Measurements from ENCODE around the gene KPNA6. TPM values are rescaled to one million over a fixed set of nuclear protein-coding genes. Genes with fewer than 3 reads are reported as not detected.
"Not testable (repeated sequence)": the region's sequence is repeated elsewhere in the genome, so short reads cannot be mapped to it uniquely, and the experiment has no call there.

Gene KPNA6
- total RNA-seq, 1 donor from 2014 or later: 63.6 TPM

- Mint-ChIP-seq H3K36me3 (ENCODE audit: low read depth) (no peaks in the 10 kb centered on the region), H3K27ac (ENCODE audit: unreplicated experiment) (no peak overlapping the region), H3K4me3 (no peak overlapping the region), H3K9me3 (no peaks in the 10 kb centered on the region), H3K27me3 (ENCODE audit: low read depth) (no peaks in the 10 kb centered on the region), H3K4me1 (peaks cover 26% of the 10 kb centered on the region)
- TF ChIP-seq CTCF (conservative IDR thresholded peaks at IDR 0.05): no peak
- no peak for DNase-seq (ENCODE audit: low read depth, low spot score)
These were observed 17.5 kb downstream of the KPNA6 start for GRCh38 chr1:32125313-32125712.

GRCh38 chr1:32126770-32127169 lies 18.9 kb downstream of the KPNA6 start:
- Mint-ChIP-seq H3K27me3 (ENCODE audit: low read depth) (no peaks in the 10 kb centered on the region), H3K27ac (ENCODE audit: unreplicated experiment) (no peak overlapping the region), H3K4me3 (no peak overlapping the region), H3K9me3 (no peaks in the 10 kb centered on the region), H3K36me3 (ENCODE audit: low read depth) (no peaks in the 10 kb centered on the region), H3K4me1 (peaks cover 26% of the 10 kb centered on the region)
- no peak for DNase-seq (ENCODE audit: low read depth, low spot score)
- no peak for TF ChIP-seq CTCF (conservative IDR thresholded peaks at IDR 0.05)

- no peak for DNase-seq (ENCODE audit: low read depth, low spot score)
- Mint-ChIP-seq H3K4me1 (peaks cover 26% of the 10 kb centered on the region), H3K27ac (ENCODE audit: unreplicated experiment) (peak overlapping the region; percentile 12), H3K4me3 (no peak overlapping the region), H3K27me3 (ENCODE audit: low read depth) (no peaks in the 10 kb centered on the region), H3K36me3 (ENCODE audit: low read depth) (no peaks in the 10 kb centered on the region), H3K9me3 (no peaks in the 10 kb centered on the region)
- TF ChIP-seq CTCF (conservative IDR thresholded peaks at IDR 0.05): peak; percentile 44
These were observed 19.7 kb downstream of the KPNA6 start for GRCh38 chr1:32127409-32128198.

GRCh38 chr1:32128479-32128878 lies 20.6 kb downstream of the KPNA6 start:
- Mint-ChIP-seq H3K36me3 (ENCODE audit: low read depth) (no peaks in the 10 kb centered on the region), H3K4me3 (no peak overlapping the region), H3K4me1 (peaks cover 26% of the 10 kb centered on the region), H3K27ac (ENCODE audit: unreplicated experiment) (no peak overlapping the region), H3K9me3 (no peaks in the 10 kb centered on the region), H3K27me3 (ENCODE audit: low read depth) (no peaks in the 10 kb centered on the region)
- no peak for TF ChIP-seq CTCF (conservative IDR thresholded peaks at IDR 0.05)
- DNase-seq (ENCODE audit: low read depth, low spot score): no peak

GRCh38 chr1:32128964-32129363 lies 21.1 kb downstream of the KPNA6 start:
- no peak overlapping the region for H3K4me3 Mint-ChIP-seq
- H3K27ac Mint-ChIP-seq (ENCODE audit: unreplicated experiment): peak overlapping the region; percentile 50
- H3K27me3 Mint-ChIP-seq (ENCODE audit: low read depth): no peaks in the 10 kb centered on the region

GRCh38 chr1:32133950-32134280 lies 26.1 kb downstream of the KPNA6 start:
- H3K9me3 Mint-ChIP-seq; H3K27ac Mint-ChIP-seq (ENCODE audit: unreplicated experiment); H3K36me3 Mint-ChIP-seq (ENCODE audit: low read depth); H3K4me3 Mint-ChIP-seq; H3K27me3 Mint-ChIP-seq (ENCODE audit: low read depth); DNase-seq (ENCODE audit: low read depth, low spot score); H3K4me1 Mint-ChIP-seq: not testable (repeated sequence)

More at GRCh38 chr1:32128964-32129363, 21.1 kb downstream of the KPNA6 start:
- Mint-ChIP-seq H3K9me3 (no peaks in the 10 kb centered on the region), H3K36me3 (ENCODE audit: low read depth) (no peaks in the 10 kb centered on the region), H3K4me1 (peaks cover 26% of the 10 kb centered on the region)
- TF ChIP-seq CTCF (conservative IDR thresholded peaks at IDR 0.05): no peak
- DNase-seq (ENCODE audit: low read depth, low spot score): no peak

Data from neural crest cell (in vitro differentiated cells).